Right hindlimb (tissue), 1 donor: ENCODE results near the gene BRD3.
"Not testable (repeated sequence)": the region's sequence is repeated elsewhere in the genome, so short reads cannot be mapped to it uniquely, and the experiment has no call there.

Experiments used
- DNase-seq: peaks from one replicate; pipeline ENCODE4 v3.0.0-alpha.2; 2018

The BRD3 gene

GRCh38 chr9:134067904-134068743 is at the start of gene BRD3:
BRD3 (minus strand) TSS chr9:134068026; CDS start chr9:134053477, 14,549 bp downstream.
- peak; percentile 92 for DNase-seq

- DNase-seq, result no peak
These were observed 44.7 kb upstream of the BRD3 start for GRCh38 chr9:134112561-134112960.

- no peak for DNase-seq
These were observed 43.2 kb upstream of the BRD3 start for GRCh38 chr9:134111064-134111463.

GRCh38 chr9:134103391-134103998 is 35.7 kb upstream of the BRD3 start:
- no peak for DNase-seq

- DNase-seq, result no peak
These were observed 33.9 kb upstream of the BRD3 start for GRCh38 chr9:134101623-134102149.

GRCh38 chr9:134101133-134101532 is 33.3 kb upstream of the BRD3 start:
- not testable (repeated sequence) for DNase-seq

GRCh38 chr9:134100040-134100439 is 32.2 kb upstream of the BRD3 start:
- no peak for DNase-seq

- DNase-seq, result no peak
These were observed 31.4 kb upstream of the BRD3 start for GRCh38 chr9:134099123-134099761.

- no peak for DNase-seq
These were observed 22.1 kb upstream of the BRD3 start for GRCh38 chr9:134089972-134090371.

- DNase-seq, result no peak
These were observed 20.4 kb upstream of the BRD3 start for GRCh38 chr9:134088063-134088725.

- no peak for DNase-seq
These were observed 17.8 kb upstream of the BRD3 start for GRCh38 chr9:134085674-134086073.

- no peak for DNase-seq
These were observed 15.6 kb upstream of the BRD3 start for GRCh38 chr9:134083451-134083850.

- DNase-seq, result no peak
These were observed 8.8 kb upstream of the BRD3 start for GRCh38 chr9:134076644-134077043.

- DNase-seq, result not testable (repeated sequence)
These were observed 7.9 kb upstream of the BRD3 start for GRCh38 chr9:134075689-134076088.

- DNase-seq, result no peak
These were observed 5.7 kb upstream of the BRD3 start for GRCh38 chr9:134073500-134073899.

- DNase-seq, result not testable (repeated sequence)
These were observed 4.9 kb upstream of the BRD3 start for GRCh38 chr9:134072683-134073082.

- DNase-seq, result no peak
These were observed 3.3 kb upstream of the BRD3 start for GRCh38 chr9:134071149-134071548.

- DNase-seq, result peak; percentile 20
These were observed 1.9 kb upstream of the BRD3 start for GRCh38 chr9:134069480-134070399.

- DNase-seq, result no peak
These were observed 1.1 kb upstream of the BRD3 start for GRCh38 chr9:134068744-134069479.

GRCh38 chr9:134066913-134067851 is 644 bp downstream of the BRD3 start:
- peak; percentile 70 for DNase-seq
